IMR-90 (cell line): Measurements from ENCODE around the gene KIF13A. TPM values are rescaled to one million over a fixed set of nuclear protein-coding genes. Genes with fewer than 3 reads are reported as not detected.

Source experiments
- ATAC-seq: fragments of 200-7000 bp; cut with Tn5 transposase; 2 replicates; pipeline ENCODE4 v1.9.1; 2020; ENCODE audit warnings: low read depth, mild to moderate bottlenecking, moderate library complexity
- BruUV-seq: library from RNA; stranded (reverse); fragments of 400-500 nt; replicated peaks from 2 replicates; lab custom pipeline; 2021; lab: Mats Ljungman, UMichigan
- CTCF ChIA-PET: fragments of 300-600 bp; formaldehyde crosslinking; extraction: SDS; loops from one replicate; lab custom pipeline; 2021; ENCODE audit warnings: antibody characterized with exemption; lab: Yijun Ruan, JAX
- POLR2A ChIA-PET: fragments of 300-600 bp; sonication (Branson Sonifier 250); formaldehyde crosslinking; loops from one replicate; lab custom pipeline; 2022; ENCODE audit warnings: antibody characterized with exemption; ENCODE audit not compliant: unreplicated experiment; lab: Charles Lee
- DNase-seq: peaks from one replicate; pipeline ENCODE4 v3.0.0; 2013
- H2AFZ ChIP-seq: replicated peaks from 2 replicates; pipeline ENCODE3; 2013; ENCODE audit warnings: low read length, mild to moderate bottlenecking; ENCODE audit not compliant: poor library complexity
- H2AK5ac ChIP-seq: 2 replicates; pipeline ENCODE4 v1.6.1; 2013; ENCODE audit warnings: low read depth, low read length, inconsistent platforms
- H2AK9ac ChIP-seq: replicated peaks from 2 replicates; pipeline ENCODE3; 2013; ENCODE audit warnings: mild to moderate bottlenecking, low read depth, low read length, moderate library complexity; ENCODE audit not compliant: poor library complexity
- H2BK120ac ChIP-seq: 2 replicates; pipeline ENCODE4 v1.6.1; 2013; ENCODE audit warnings: low read depth, low read length, inconsistent platforms
- H2BK15ac ChIP-seq: 3 replicates; pipeline ENCODE4 v1.6.1; 2013; ENCODE audit warnings: low read depth, low read length, inconsistent platforms
- H2BK20ac ChIP-seq: 2 replicates; pipeline ENCODE4 v1.6.1; 2013; ENCODE audit warnings: low read depth, mild to moderate bottlenecking, inconsistent platforms, low read length, moderate library complexity
- H2BK5ac ChIP-seq: 2 replicates; pipeline ENCODE4 v1.6.1; 2013; ENCODE audit warnings: mild to moderate bottlenecking, low read depth, low read length, inconsistent platforms; ENCODE audit not compliant: poor library complexity, severe bottlenecking
- H3K14ac ChIP-seq: replicated peaks from 2 replicates; pipeline ENCODE4 v1.6.1; 2013; ENCODE audit warnings: low read depth, low read length, inconsistent platforms
- H3K18ac ChIP-seq: 2 replicates; pipeline ENCODE4 v1.6.1; 2013; ENCODE audit warnings: low read depth, low read length, control low read depth
- H3K23ac ChIP-seq: 2 replicates; pipeline ENCODE4 v1.6.1; 2013; ENCODE audit warnings: low read depth, low read length, inconsistent platforms
- H3K27ac ChIP-seq: 2 replicates; pipeline ENCODE4 v1.5.1; 2013; ENCODE audit warnings: mild to moderate bottlenecking, control low read depth, low read length; ENCODE audit not compliant: insufficient read depth
- H3K27me3 ChIP-seq: 2 replicates; pipeline ENCODE4 v1.6.1; 2013; ENCODE audit warnings: low read length; ENCODE audit not compliant: control insufficient read depth, insufficient read depth
- H3K36me3 ChIP-seq: 2 replicates; pipeline ENCODE4 v1.6.1; 2013; ENCODE audit warnings: low read length, mixed read lengths; ENCODE audit not compliant: control insufficient read depth, insufficient read depth
- H3K4ac ChIP-seq: 2 replicates; pipeline ENCODE4 v1.6.1; 2013; ENCODE audit warnings: low read depth, low read length, inconsistent platforms
- H3K4me1 ChIP-seq: 2 replicates; pipeline ENCODE4 v1.6.1; 2013; ENCODE audit warnings: low read length, mixed read lengths; ENCODE audit not compliant: control insufficient read depth, insufficient read depth
- H3K4me2 ChIP-seq: 2 replicates; pipeline ENCODE4 v1.6.1; 2013; ENCODE audit warnings: low read depth, mild to moderate bottlenecking, control low read depth, low read length, moderate library complexity
- H3K4me3 ChIP-seq: 2 replicates; pipeline ENCODE4 v1.5.1; 2013; ENCODE audit warnings: low read depth, mild to moderate bottlenecking, control low read depth, low read length, moderate library complexity; ENCODE audit not compliant: insufficient read depth
- H3K56ac ChIP-seq: 2 replicates; pipeline ENCODE4 v1.6.1; 2013; ENCODE audit warnings: low read length, inconsistent platforms; ENCODE audit not compliant: insufficient read depth; ENCODE audit errors: extremely low read depth
- H3K79me1 ChIP-seq, 2 experiments: 2 replicates each; pipeline ENCODE4 v1.6.1; 2013; ENCODE audit warnings: low read length in 2 of 2, inconsistent platforms in 1 of 2, low read depth in 1 of 2
- H3K9ac ChIP-seq: 2 replicates; pipeline ENCODE4 v1.6.1; 2013; ENCODE audit warnings: low read depth, low read length, control low read depth
- H3K9me1 ChIP-seq: 2 replicates; pipeline ENCODE4 v1.6.1; 2013; ENCODE audit warnings: low read length, inconsistent platforms; ENCODE audit not compliant: insufficient read depth
- H3K9me3 ChIP-seq: 2 replicates; pipeline ENCODE4 v1.6.1; 2013; ENCODE audit warnings: low read length; ENCODE audit not compliant: control insufficient read depth, insufficient read depth
- H4K20me1 ChIP-seq: 2 replicates; pipeline ENCODE4 v1.6.1; 2013; ENCODE audit warnings: low read length, inconsistent platforms; ENCODE audit not compliant: insufficient read depth
- H4K5ac ChIP-seq: 2 replicates; pipeline ENCODE4 v1.6.1; 2013; ENCODE audit warnings: mild to moderate bottlenecking, low read depth, low read length, control low read depth
- H4K8ac ChIP-seq, 2 experiments: 2 replicates each; pipeline ENCODE4 v1.6.1; 2013; ENCODE audit warnings: low read depth in 2 of 2, low read length in 2 of 2, control low read depth in 1 of 2, inconsistent platforms in 1 of 2
- H4K91ac ChIP-seq: 2 replicates; pipeline ENCODE4 v1.6.1; 2013; ENCODE audit warnings: low read depth, low read length, inconsistent platforms; ENCODE audit not compliant: insufficient read depth
- USF2 ChIP-seq: fragments of 150-350 bp; IDR thresholded peaks from 2 replicates; pipeline ENCODE4 v1.6.1; 2017; ENCODE audit warnings: mild to moderate bottlenecking, antibody characterized with exemption, low read length, low read depth
- WGBS, 2 experiments: methylation state at CpG; one replicate each; pipeline versions ENCODE4 v1.1.5 to v1.1.7; 2013; ENCODE audit warnings: missing lambda C conversion rate in 2 of 2; ENCODE audit not compliant: insufficient read length in 1 of 2; ENCODE audit errors: extremely low coverage in 2 of 2; 5-methylcytosine and 5-hydroxymethylcytosine counted together
- dilution Hi-C: fragments of 300-500 bp; cut with HindIII; formaldehyde crosslinking; loops from one replicate; pipeline ENCODE4 v1.14.3; 2018; ENCODE audit warnings: low sequenced_read_pairs; ENCODE audit not compliant: unreplicated experiment
- in situ Hi-C: fragments of 300-500 bp; cut with MboI; formaldehyde crosslinking; loops from 3 replicates; pipeline ENCODE4 v1.14.3; 2019; ENCODE audit warnings: low sequenced_read_pairs, inconsistent platforms, mixed read lengths
- intact Hi-C: fragments of 100-400 bp; cut with micrococcal nuclease; formaldehyde crosslinking; loops from 2 replicates; pipeline ENCODE4 v1.10.0; 2022
- polyA plus RNA-seq, 3 experiments: library from polyadenylated mRNA; depleted of rRNA; stranded (reverse); fragments of >200 nt; gene quantifications; 2 replicates each; pipeline ENCODE4 v1.2.3, GENCODE V29; 2012; ENCODE audit warnings: low replicate concordance in 1 of 3
- total RNA-seq: library from RNA; depleted of rRNA; stranded (reverse); fragments of >200 nt; gene quantifications from 2 replicates; pipeline ENCODE4 v1.2.3, GENCODE V29; 2012

The KIF13A gene
- total and polyA plus RNA-seq, 2 of the 4 experiments (the other 2 are of a cell fraction): 23.3 to 51.8 TPM

- CTCF ChIA-PET: interaction anchor here (0.9 kb wide), 1 partner anchor 58 kb away, joined by 3 read pairs; no protein-coding TSS in a partner anchor
- dilution Hi-C loops: no loop called here
Observed at GRCh38 chr6:17842934-17843821, 144.3 kb downstream of the KIF13A start.

More at GRCh38 chr6:17842934-17843821, 144.3 kb downstream of the KIF13A start:
- BruUV-seq: no TSS peak
- no peak overlapping the region for H2AFZ ChIP-seq
- no peaks in the 10 kb centered on the region for H3K9me3 ChIP-seq
- no peak overlapping the region for H4K8ac ChIP-seq
- in situ Hi-C loops: no loop called here
- no peak overlapping the region for H3K27ac ChIP-seq
- intact Hi-C loops: no loop called here
- no peak overlapping the region for H3K4me2 ChIP-seq
- H2BK5ac ChIP-seq: no peak overlapping the region
- H2BK15ac ChIP-seq: no peak overlapping the region
- H3K9ac ChIP-seq: no peak overlapping the region
- H2AK9ac ChIP-seq: no peak overlapping the region
- H3K14ac ChIP-seq: no peak overlapping the region
- H3K56ac ChIP-seq: no peak overlapping the region
- H3K9me1 ChIP-seq: peaks cover 4% of the 10 kb centered on the region; the same call in 1 of the 2 replicates
- no peak for DNase-seq
- H2AK5ac ChIP-seq: no peak overlapping the region
- H2BK120ac ChIP-seq: no peak overlapping the region
- H4K91ac ChIP-seq: no peak overlapping the region
- H3K18ac ChIP-seq: no peak overlapping the region
- no peak overlapping the region for H3K4me3 ChIP-seq
- H3K36me3 ChIP-seq: peaks cover 12% of the 10 kb centered on the region
- peaks cover 5 to 21% of the 10 kb centered on the region in 2 experiments; a peak in 3 of 4 replicates for H3K79me1 ChIP-seq
- no peaks in the 10 kb centered on the region for H4K20me1 ChIP-seq
- H3K4me1 ChIP-seq: no peaks in the 10 kb centered on the region
- POLR2A ChIA-PET: no interaction called here
- no peak overlapping the region for H4K5ac ChIP-seq
- no peak for TF ChIP-seq USF2
- ATAC-seq: no peak
- WGBS, 2 experiments: no CpG with 5 or more reads among the region's 8 CpGs
- H3K4ac ChIP-seq: no peak overlapping the region
- H3K27me3 ChIP-seq: no peaks in the 10 kb centered on the region
- H2BK20ac ChIP-seq: no peak overlapping the region
- no peak overlapping the region for H3K23ac ChIP-seq
